GM19240 (cell line): ENCODE results near the gene LMTK3.

Experiments
- DNase-seq: peaks from one replicate; pipeline ENCODE4 v3.0.0; 2011; ENCODE audit warnings: low spot score; ENCODE audit not compliant: insufficient read length

LMTK3 gene, protein sequence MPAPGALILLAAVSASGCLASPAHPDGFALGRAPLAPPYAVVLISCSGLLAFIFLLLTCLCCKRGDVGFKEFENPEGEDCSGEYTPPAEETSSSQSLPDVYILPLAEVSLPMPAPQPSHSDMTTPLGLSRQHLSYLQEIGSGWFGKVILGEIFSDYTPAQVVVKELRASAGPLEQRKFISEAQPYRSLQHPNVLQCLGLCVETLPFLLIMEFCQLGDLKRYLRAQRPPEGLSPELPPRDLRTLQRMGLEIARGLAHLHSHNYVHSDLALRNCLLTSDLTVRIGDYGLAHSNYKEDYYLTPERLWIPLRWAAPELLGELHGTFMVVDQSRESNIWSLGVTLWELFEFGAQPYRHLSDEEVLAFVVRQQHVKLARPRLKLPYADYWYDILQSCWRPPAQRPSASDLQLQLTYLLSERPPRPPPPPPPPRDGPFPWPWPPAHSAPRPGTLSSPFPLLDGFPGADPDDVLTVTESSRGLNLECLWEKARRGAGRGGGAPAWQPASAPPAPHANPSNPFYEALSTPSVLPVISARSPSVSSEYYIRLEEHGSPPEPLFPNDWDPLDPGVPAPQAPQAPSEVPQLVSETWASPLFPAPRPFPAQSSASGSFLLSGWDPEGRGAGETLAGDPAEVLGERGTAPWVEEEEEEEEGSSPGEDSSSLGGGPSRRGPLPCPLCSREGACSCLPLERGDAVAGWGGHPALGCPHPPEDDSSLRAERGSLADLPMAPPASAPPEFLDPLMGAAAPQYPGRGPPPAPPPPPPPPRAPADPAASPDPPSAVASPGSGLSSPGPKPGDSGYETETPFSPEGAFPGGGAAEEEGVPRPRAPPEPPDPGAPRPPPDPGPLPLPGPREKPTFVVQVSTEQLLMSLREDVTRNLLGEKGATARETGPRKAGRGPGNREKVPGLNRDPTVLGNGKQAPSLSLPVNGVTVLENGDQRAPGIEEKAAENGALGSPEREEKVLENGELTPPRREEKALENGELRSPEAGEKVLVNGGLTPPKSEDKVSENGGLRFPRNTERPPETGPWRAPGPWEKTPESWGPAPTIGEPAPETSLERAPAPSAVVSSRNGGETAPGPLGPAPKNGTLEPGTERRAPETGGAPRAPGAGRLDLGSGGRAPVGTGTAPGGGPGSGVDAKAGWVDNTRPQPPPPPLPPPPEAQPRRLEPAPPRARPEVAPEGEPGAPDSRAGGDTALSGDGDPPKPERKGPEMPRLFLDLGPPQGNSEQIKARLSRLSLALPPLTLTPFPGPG (N-terminal part only)

DNA sequence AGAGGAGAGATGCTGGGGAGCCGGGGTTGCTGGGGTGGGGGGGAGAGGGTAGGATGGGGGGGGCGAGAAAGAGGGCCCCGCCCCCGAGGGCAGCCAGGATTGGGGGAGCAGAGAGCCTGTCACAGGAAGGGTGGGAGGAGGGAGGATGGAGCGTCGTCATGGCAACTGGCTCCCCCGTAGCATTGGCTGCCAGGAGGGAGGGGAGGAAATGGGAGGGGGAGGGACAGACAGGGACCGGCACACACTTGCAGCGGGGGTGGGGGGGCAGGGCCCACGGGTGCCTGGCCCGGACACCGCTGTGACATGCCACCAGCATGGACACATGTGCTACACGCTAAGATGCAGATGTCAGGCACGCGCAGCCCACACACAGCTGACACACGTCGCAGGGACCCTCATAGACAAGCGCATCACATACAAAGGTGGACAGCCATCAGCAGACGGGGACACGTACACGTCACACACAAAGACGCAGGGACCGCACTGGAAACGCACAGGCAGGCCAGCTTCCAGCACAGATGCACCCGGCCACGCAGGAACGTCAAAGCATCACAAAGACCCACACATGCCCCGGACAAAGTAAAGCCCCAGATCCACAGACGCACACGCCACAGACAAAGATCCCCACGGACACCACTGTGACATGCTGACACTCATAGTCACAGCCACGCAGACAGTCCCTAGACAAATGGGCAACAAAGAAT, at the start of gene LMTK3:
Gene LMTK3 (minus strand): TSS at position 36 of the 704 bp plus-strand sequence. CDS start 259 bp downstream, outside the sequence.
- DNase-seq: no peak

DNA sequence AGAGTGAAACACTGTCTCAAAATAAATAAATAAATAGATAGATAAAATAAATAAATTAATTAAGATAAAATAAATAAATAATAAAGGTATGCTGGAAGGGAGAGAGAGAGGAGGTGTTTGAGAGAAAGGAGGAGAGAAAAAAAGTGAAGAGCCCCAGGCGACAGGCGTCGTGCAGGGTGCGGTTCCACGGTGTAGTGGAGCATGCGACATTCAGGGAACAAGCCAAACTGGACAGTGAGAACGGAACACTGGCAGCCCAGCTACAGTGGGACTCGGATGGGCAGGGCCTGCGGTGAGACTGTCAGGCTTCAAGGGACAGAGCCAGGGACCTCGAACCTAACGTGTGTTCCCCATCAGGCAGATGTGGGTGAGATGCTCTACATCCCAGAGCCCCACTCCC, 49.8 kb upstream of the LMTK3 start:
- DNase-seq: no peak

GRCh38 chr19:48560095-48560530, 48.5 kb upstream of the LMTK3 start:
- no peak for DNase-seq

GRCh38 chr19:48558018-48558684, 46.5 kb upstream of the LMTK3 start:
- no peak for DNase-seq

GRCh38 chr19:48556825-48557224, 45.2 kb upstream of the LMTK3 start:
- no peak for DNase-seq

DNA sequence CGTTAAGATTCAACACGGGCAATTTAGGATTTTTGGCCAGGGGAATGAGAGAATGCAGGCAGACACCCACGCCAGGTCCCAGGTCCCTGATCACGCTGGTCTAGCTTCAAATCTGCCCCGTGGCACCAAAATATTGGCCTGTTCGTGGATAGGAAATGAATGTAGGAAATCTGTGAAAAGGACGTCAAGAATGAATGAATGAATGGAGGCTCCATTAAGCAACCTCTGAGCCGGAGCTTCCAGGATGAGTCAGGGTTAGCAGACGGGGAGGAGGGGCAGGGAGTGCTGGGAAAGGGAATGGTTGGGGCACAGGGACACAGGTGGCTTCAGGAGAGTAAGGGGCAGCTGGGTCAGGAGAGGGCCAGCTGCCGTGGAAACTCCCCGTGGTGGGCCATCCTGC, 44.5 kb upstream of the LMTK3 start:
- no peak for DNase-seq

DNA sequence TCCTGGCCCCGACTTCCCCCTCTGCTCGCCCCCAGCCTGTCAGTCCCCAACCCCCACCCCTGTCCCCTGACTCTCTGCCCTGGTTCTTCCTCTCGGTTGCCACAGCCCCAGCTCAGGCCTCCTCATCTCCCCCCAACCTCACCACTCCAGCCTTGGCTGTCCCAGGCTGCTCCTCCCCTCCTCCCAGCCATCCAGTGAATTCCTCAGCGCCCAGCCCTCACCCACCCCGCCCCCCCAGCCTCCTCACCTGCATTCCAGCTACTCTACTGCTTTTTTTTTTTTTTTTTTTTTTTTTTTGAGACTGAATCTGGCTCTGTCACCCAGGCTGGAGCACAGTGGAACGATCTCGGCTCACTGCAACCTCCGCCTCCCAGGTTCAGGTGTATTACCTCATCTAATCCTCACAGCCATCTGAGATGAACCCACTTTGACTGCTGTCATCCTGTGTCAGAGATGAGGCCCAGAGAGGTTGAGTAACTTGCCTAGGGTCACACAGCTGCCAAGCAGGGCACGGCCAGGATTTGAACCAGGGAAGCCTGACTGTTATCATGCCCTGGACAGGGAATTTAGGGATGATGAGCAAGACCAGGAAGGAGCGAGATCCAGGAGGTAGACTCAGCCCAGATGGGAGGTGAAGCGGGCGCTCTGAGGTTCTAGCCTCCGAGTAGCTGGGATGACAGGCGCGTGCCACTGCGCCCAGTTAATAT, 42.9 kb upstream of the LMTK3 start:
- DNase-seq: no peak

GRCh38 chr19:48553676-48554384, 42.2 kb upstream of the LMTK3 start:
- DNase-seq: no peak

GRCh38 chr19:48552406-48553322, 41.0 kb upstream of the LMTK3 start:
- DNase-seq: no peak

DNA sequence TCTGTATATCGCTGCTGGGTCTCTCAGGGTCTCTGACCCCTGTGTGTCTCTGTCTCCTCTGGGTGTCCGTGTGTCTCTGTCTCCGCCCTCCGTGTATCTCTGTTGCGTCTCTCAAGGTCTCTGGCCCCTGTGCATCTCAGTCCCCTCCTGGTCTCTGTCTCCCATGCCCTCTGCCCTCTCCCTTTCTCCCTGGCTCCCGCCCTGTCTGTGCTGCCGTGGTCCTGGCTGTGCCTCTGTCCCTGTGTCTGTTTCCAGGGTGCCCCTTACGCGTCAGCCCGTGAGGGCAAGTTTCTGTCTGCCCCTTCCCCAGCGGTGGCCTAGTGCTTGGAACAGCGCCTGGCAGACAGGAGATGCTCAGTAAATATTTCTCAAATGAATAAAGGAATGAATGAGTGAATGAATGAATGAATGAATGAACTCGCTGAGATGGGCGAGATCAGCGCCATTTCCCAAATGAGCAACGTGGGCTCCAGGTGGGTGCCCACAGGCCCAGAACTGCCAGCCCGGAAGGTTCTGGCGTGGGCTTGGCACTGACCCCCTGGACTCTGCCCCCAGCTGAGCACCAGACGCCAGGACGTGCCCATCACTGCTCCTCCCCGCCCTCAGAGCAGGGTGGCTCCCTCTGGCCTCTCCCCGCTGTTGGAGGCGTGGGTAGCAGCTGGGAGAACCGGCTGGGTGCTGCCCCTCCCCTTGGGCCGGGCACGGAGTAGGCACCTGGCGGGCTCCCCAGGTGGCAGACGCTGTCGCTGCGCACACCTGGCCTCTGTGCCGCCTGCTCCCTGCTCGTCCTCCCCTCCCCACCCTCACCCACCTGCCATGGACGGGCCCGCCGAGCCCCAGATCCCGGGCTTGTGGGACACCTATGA, 40.0 kb upstream of the LMTK3 start, which contains the start of gene SULT2B1:
Gene SULT2B1 (plus strand): TSS at position 736 of the 866 bp plus-strand sequence. CDS start 81 bp downstream, at position 817.
- no peak for DNase-seq

- DNase-seq: no peak
Observed at GRCh38 chr19:48549380-48549779, 37.7 kb upstream of the LMTK3 start.

DNA sequence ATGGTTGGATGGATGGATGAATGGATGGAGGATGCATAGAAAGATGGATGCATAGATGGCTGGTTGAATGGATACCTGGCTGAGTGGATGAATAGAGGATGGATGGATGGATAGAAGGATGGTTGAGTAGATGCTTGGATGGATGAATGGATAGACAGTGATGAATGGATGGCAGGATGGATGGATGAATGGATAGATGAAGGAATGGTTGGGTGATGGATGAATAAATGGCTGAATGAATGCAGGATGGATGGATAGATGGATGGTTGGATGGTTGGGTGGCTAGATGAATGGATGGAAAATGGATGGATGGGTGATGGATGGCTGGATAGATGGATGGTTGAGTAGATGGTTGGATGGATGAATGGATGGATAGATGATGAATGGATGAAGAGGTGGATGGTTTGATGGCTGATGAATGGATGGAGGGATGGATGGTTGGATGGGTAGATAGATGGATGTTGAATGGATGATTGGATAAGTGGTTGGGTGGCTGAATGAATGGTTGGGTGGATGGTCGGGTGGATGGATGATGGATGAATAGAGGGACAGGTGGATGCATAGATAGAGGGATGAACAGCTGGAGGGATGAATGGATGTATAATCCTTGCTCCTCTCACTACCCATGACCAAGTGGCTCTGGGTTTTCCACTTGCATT, 36.7 kb upstream of the LMTK3 start:
- DNase-seq: no peak

DNA sequence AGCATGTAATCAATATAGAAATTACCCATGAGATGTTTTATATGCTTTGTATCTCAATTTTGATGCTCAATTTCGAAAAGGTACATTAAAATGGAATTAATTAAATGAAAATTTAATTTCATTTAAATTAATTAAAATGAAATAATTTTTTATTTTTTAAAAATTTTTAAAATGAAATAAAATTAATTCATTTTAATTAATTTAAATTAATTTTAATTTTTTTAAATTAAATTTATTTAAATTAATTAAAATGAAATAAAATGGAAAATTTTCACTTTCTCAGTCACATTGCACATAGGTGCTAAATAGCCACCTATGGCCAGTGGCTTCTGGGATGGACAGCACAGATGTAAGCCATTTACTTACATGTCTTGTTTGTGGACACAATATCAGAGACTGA, 36.1 kb upstream of the LMTK3 start:
- no peak for DNase-seq

- no peak for DNase-seq
Observed at GRCh38 chr19:48544856-48545750, 33.5 kb upstream of the LMTK3 start.

- DNase-seq: no peak
Observed at GRCh38 chr19:48543121-48543710, 31.6 kb upstream of the LMTK3 start.
